IPS DF 4.7 (cell line): ENCODE data around the gene SRC.
"Not testable (repeated sequence)": the region's sequence is repeated elsewhere in the genome, so short reads cannot be mapped to it uniquely, and the experiment has no call there.

Source experiments
- DNase-seq: peaks from one replicate; pipeline ENCODE4 v3.0.0-alpha.2; 2013; ENCODE audit warnings: low spot score; ENCODE audit errors: extremely low read depth

The SRC gene

DNA sequence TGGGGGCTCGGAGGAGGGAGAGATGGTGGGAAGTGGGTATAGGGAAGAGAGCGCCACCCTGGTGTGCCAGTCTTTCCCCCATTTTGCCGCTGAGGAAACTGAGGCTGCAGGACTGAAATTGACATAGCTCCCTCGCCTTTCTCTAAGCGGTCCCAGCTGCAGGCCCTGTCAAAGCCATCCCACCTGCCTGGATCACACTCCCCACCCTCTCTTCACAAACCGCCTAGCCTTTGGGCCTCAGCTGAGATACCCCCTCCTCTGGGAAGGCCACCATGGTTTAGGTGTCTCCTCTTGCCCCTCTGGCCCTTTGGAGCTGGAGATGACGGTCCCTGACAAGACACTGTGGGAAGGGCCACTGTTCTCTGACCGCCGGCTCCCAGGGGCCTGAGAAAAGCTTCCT lies 16.9 kb downstream of the SRC start:
- DNase-seq, result no peak

GRCh38 chr20:37363221-37364012 lies 17.5 kb downstream of the SRC start:
- DNase-seq, result no peak

GRCh38 chr20:37364013-37364926 lies 18.3 kb downstream of the SRC start:
- no peak for DNase-seq

- DNase-seq, result no peak
Observed at GRCh38 chr20:37364927-37365272, 19.0 kb downstream of the SRC start.

GRCh38 chr20:37365760-37366638 lies 20.1 kb downstream of the SRC start:
- no peak for DNase-seq

DNA sequence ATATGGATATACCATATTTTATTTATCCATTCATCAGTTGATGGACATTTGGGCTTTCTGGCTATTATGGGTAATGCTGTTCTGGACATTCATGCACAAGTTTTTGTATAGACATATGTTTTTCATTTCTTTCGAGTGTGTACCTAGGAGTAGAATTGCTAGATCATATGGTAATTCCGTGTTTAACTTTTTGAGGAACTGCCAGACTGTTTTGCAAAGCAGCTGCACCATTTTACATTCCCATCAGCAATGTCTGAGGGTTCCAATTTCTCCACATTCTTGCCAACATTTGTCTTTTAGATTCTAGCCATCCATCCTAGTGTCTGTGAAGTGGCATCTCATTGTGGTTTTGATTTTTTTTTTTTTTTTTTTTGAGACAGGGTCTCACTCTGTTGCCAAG lies 20.8 kb downstream of the SRC start:
- no peak for DNase-seq

DNA sequence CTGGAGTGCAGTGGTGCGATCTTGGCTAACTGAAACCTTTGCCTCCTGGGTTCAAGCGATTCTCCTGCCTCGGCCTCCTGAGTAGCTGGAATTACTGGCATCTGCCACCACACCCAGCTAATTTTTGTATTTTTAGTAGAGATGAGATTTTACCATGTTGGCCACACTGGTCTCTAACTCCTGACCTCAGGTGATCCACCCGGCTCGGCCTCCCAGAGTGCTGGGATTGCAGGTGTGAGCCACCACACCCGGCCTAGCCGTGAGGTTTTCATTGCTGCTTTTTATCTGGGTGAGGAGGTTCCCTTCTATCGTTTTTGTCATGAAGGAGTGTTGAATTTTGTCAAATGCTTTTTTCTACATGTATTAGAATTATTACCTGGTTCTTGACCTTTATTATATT lies 23.9 kb downstream of the SRC start:
- DNase-seq, result no peak

- DNase-seq, result not testable (repeated sequence)
Observed at GRCh38 chr20:37371845-37372244, 25.9 kb downstream of the SRC start.

GRCh38 chr20:37372441-37372840 lies 26.5 kb downstream of the SRC start:
- no peak for DNase-seq

- DNase-seq, result no peak
Observed at GRCh38 chr20:37373020-37373598, 27.2 kb downstream of the SRC start.

- no peak for DNase-seq
Observed at GRCh38 chr20:37375227-37375626, 29.3 kb downstream of the SRC start.

- no peak for DNase-seq
Observed at GRCh38 chr20:37376324-37376723, 30.4 kb downstream of the SRC start.

- no peak for DNase-seq
Observed at GRCh38 chr20:37376791-37377190, 30.9 kb downstream of the SRC start.

DNA sequence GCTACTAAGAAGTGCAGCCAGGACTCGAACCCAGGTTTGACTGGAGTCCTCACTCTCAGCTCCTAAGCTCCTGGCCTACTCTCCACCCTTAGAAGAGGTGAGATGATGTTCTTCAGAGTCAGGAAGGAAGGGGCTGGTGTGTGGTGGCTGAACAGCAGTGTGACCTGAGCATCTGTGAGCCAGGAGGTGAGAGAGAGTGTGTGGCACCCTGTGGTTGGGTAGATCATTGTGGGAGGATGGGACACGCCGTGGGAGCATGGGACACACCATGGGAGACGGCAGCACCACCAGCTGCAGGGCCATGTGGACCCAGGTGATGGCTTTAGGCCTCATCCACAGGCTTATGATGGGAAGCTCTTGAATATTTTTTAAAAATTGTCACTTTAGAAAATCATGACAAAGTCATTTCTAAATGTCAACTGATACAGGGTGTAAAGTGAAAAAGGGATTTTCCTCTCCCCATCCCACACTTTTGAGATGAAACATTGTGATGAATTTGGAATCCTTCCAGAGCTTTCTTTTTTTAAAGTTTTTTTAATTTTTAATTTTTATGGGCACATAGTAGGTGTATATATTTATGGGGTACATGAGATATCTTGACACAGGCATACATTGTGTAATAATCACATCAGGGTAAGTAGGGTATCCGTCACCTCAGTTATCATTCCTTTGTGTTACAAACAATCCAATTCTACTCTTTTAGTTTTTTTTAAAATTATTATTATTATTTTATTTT lies 31.6 kb downstream of the SRC start:
- DNase-seq, result no peak

DNA sequence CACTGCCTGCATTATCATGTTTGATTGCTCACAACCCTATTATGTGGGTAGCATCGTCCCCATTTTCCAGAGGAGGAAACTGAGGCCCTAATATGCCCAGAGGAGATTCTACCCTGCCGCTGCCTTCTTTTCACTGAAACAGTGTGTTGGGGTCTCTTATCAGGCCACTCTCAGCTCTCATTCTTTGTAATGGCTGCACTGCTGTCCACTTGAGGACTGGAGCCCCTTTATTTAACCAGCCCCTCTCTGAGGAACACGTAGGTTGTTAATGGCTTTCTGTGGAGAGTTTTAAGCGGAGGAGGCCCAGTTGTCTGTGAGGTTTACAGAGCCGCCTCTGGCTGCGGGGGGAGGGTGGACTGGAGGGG lies 32.5 kb downstream of the SRC start:
- no peak for DNase-seq

GRCh38 chr20:37378785-37379598 lies 33.1 kb downstream of the SRC start:
- DNase-seq, result no peak

DNA sequence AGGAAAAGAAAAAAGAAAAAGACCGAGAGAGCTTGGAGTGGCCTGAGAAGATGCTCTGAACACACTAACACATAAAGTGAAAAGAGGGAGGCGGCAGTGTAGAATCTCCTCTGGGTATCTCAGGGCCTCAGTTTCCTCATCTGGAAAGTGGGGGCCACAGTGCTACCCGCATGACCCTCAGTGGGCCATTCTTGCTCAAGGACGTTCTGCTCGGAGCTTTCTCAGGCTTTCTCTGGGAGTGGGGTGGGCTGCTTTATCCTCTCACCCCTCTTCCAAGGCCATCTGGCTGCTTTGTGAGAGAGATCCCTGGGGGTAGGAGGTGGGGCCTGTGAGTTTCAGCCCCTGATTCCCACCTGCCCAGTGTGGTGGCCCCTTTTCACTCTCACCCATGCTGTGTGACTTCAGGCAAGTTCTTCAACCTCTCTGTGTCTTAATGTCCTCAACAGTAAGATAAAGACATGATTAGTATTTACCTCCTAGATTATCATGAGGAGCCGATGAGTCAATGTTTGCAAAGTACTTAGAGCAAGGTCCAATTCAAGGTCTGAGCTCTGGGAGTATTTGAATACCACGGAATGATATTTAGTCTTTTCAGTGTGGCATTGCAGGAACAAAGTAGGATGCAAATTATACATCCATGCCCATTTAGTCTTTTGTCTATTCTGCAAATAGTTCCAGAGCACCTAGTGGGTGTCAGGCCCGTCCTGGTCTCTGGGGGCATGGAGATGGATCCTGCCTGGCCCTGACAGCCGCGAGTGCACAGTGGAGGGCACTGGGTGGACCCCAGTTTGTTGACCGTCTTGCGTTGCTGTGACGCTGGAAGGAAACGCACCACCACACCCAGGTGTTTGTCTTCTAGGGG lies 34.3 kb downstream of the SRC start:
- no peak for DNase-seq

- no peak for DNase-seq
Observed at GRCh38 chr20:37380864-37381579, 35.1 kb downstream of the SRC start.
